Cardiac muscle cell (in vitro differentiated cells and primary cell): Measurements from ENCODE around the gene CDKL5. TPM values are rescaled to one million over a fixed set of nuclear protein-coding genes. Genes with fewer than 3 reads are reported as not detected.
A peak's percentile ranks its signal among the peaks of the same experiment; 100 is the strongest.

Source experiments
- DNase-seq, 2 donors: peaks; one replicate each; pipeline versions ENCODE4 v3.0.0 to v3.0.0-alpha.2; 2010 to 2017; ENCODE audit warnings: low read depth in 1 of 2, low spot score in 1 of 2
- H3K27ac ChIP-seq: fragments of 200-600 bp; sonication (generic); 2 replicates; pipeline ENCODE4 v1.5.1; 2016
- H3K27me3 ChIP-seq: fragments of 200-600 bp; sonication (generic); 2 replicates; pipeline ENCODE4 v1.6.0; 2016; ENCODE audit warnings: control low read depth
- H3K36me3 ChIP-seq: fragments of 200-600 bp; sonication (generic); 2 replicates; pipeline ENCODE4 v1.5.1; 2016; ENCODE audit warnings: control low read depth
- H3K4me1 ChIP-seq: fragments of 200-600 bp; sonication (generic); 2 replicates; pipeline ENCODE4 v1.8.1; 2017; ENCODE audit warnings: low read depth, mild to moderate bottlenecking, mixed run types
- H3K4me3 ChIP-seq: fragments of 200-600 bp; sonication (generic); 2 replicates; pipeline ENCODE4 v1.5.1; 2016; ENCODE audit warnings: mild to moderate bottlenecking
- H3K9me3 ChIP-seq: fragments of 200-600 bp; sonication (generic); 2 replicates; pipeline ENCODE4 v1.5.1; 2017; ENCODE audit warnings: low read depth, mild to moderate bottlenecking, control low read depth
- polyA plus RNA-seq: library from polyadenylated mRNA; unstranded; fragments of >200 nt; fragmentation: Nextera tagmentation; extraction: Ambion mirVana; gene quantifications from 2 replicates; pipeline ENCODE4 v1.2.1, GENCODE V29; 2016
- total RNA-seq: library from RNA; depleted of rRNA; stranded (reverse); fragments of >200 nt; gene quantifications from 2 replicates; pipeline ENCODE4 v1.2.3, GENCODE V29; 2016
- TF ChIP-seq, protein P1 (sequence below): IDR thresholded peaks from 2 replicates; pipeline ENCODE4 v1.5.1; 2012; ENCODE audit warnings: low read depth, mild to moderate bottlenecking, low read length

Gene CDKL5
- total and polyA plus RNA-seq, 2 experiments from 2014 or later: 2.7 to 12.9 TPM

- Histone ChIP-seq H3K27me3 (no peaks in the 10 kb centered on the region), H3K4me3 (no peak overlapping the region), H3K4me1 (no peaks in the 10 kb centered on the region), H3K9me3 (no peaks in the 10 kb centered on the region), H3K36me3 (no peaks in the 10 kb centered on the region), H3K27ac (no peak overlapping the region)
- no peak for DNase-seq
- TF ChIP-seq, protein P1, sequence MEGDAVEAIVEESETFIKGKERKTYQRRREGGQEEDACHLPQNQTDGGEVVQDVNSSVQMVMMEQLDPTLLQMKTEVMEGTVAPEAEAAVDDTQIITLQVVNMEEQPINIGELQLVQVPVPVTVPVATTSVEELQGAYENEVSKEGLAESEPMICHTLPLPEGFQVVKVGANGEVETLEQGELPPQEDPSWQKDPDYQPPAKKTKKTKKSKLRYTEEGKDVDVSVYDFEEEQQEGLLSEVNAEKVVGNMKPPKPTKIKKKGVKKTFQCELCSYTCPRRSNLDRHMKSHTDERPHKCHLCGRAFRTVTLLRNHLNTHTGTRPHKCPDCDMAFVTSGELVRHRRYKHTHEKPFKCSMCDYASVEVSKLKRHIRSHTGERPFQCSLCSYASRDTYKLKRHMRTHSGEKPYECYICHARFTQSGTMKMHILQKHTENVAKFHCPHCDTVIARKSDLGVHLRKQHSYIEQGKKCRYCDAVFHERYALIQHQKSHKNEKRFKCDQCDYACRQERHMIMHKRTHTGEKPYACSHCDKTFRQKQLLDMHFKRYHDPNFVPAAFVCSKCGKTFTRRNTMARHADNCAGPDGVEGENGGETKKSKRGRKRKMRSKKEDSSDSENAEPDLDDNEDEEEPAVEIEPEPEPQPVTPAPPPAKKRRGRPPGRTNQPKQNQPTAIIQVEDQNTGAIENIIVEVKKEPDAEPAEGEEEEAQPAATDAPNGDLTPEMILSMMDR: no peak
Measured at GRCh38 chrX:18401848-18402213, 23.6 kb upstream of the CDKL5 start.

GRCh38 chrX:18406531-18407266 lies 18.7 kb upstream of the CDKL5 start:
- no peaks in the 10 kb centered on the region for H3K9me3 ChIP-seq
- DNase-seq: no peak
- no peaks in the 10 kb centered on the region for H3K36me3 ChIP-seq
- no peaks in the 10 kb centered on the region for H3K4me1 ChIP-seq
- H3K4me3 ChIP-seq: no peak overlapping the region
- no peak overlapping the region for H3K27ac ChIP-seq
- no peaks in the 10 kb centered on the region for H3K27me3 ChIP-seq
- TF ChIP-seq, protein P1: no peak

DNA sequence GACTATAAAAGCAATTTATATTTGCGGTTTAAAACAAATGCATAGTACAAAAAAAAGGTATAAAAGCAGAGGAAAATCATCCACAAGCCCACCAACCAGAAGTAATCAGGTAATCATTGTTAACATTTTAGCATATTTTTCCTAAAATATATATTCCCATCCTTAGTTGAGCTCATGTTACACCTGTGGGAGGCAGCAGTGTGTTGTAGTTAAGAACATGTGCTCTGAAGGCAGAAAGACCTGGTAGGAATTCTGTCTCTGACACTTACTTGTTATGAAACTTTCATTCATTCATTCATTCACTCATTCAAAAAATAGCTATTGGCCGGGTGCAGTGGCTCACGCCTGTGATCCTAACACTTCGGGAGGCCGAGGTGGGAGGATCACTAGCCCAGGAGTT lies 15.4 kb upstream of the CDKL5 start:
- Histone ChIP-seq H3K36me3 (no peaks in the 10 kb centered on the region), H3K27ac (no peak overlapping the region), H3K4me1 (no peaks in the 10 kb centered on the region), H3K9me3 (no peaks in the 10 kb centered on the region), H3K27me3 (no peaks in the 10 kb centered on the region), H3K4me3 (no peak overlapping the region)
- DNase-seq: peak; percentile 32 to 58
- TF ChIP-seq, protein P1: peak; percentile 28

- TF ChIP-seq, protein P1: no peak
- no peaks in the 10 kb centered on the region for H3K27me3 ChIP-seq
- no peak overlapping the region for H3K4me3 ChIP-seq
- no peaks in the 10 kb centered on the region for H3K36me3 ChIP-seq
- no peaks in the 10 kb centered on the region for H3K4me1 ChIP-seq
- H3K9me3 ChIP-seq: no peaks in the 10 kb centered on the region
- DNase-seq: peak in 1 of 2 donors; percentile 2
- no peak overlapping the region for H3K27ac ChIP-seq
Measured at GRCh38 chrX:18415386-18415785, 10.0 kb upstream of the CDKL5 start.

GRCh38 chrX:18422325-18422724 lies 3.1 kb upstream of the CDKL5 start:
- TF ChIP-seq, protein P1: no peak
- no peaks in the 10 kb centered on the region for H3K4me1 ChIP-seq
- no peak overlapping the region for H3K4me3 ChIP-seq
- H3K27ac ChIP-seq: no peak overlapping the region
- H3K9me3 ChIP-seq: no peaks in the 10 kb centered on the region
- peak in 1 of 2 donors; percentile 55 for DNase-seq
- no peaks in the 10 kb centered on the region for H3K36me3 ChIP-seq
- no peaks in the 10 kb centered on the region for H3K27me3 ChIP-seq
